Measurements from ENCODE around the gene SUMO2. TPM values are rescaled to one million over a fixed set of nuclear protein-coding genes. Genes with fewer than 3 reads are reported as not detected.

The SUMO2 gene
- total and polyA plus RNA-seq, 2 of the 13 experiments (the other 11 are each of a cell fraction or from before 2014, with no cell fraction given): 337 to 553 TPM

DNA sequence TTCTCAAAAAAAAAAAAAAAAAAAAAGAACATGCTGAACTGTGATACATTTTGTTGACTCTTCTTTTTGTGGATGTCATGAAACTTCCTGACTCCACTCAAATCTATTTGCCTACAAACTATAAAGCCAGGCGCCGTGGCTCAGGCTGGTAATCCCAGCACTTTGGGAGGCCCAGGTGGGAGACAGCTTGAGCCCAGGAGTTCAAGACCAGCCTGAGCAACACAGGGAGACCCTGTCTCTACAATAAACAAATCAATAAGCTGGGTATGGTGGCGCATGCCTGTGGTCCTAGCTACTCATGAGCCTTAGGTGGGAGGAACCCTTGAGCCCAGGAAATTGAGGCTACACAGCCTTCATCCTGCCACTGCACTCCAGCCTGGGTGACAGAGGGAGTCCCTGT lies 49.8 kb downstream of the SUMO2 start (continued):
- peak; percentile 28; the same call in 1 of the 2 replicates for TF ChIP-seq ETV5 (CRISPR knock-in tag; IDR thresholded peaks at IDR 0.05; ENCODE audit: borderline replicate concordance)
- TF ChIP-seq, protein P1, sequence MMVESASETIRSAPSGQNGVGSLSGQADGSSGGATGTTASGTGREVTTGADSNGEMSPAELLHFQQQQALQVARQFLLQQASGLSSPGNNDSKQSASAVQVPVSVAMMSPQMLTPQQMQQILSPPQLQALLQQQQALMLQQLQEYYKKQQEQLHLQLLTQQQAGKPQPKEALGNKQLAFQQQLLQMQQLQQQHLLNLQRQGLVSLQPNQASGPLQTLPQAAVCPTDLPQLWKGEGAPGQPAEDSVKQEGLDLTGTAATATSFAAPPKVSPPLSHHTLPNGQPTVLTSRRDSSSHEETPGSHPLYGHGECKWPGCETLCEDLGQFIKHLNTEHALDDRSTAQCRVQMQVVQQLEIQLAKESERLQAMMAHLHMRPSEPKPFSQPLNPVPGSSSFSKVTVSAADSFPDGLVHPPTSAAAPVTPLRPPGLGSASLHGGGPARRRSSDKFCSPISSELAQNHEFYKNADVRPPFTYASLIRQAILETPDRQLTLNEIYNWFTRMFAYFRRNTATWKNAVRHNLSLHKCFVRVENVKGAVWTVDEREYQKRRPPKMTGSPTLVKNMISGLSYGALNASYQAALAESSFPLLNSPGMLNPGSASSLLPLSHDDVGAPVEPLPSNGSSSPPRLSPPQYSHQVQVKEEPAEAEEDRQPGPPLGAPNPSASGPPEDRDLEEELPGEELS (CRISPR knock-in tag; IDR thresholded peaks at IDR 0.05): peak; percentile 47; the same call in 1 of the 2 replicates
- TF ChIP-seq TEAD3 (CRISPR knock-in tag; optimal IDR thresholded peaks at IDR 0.05; ENCODE audit: borderline replicate concordance): no peak
- 0 out of 2 replicates have a peak, but pooled peaks have one; percentile 7 for TF ChIP-seq ZSCAN31 (CRISPR knock-in tag; IDR thresholded peaks at IDR 0.05; ENCODE audit: low read depth)
- peak; percentile 32; the same call in 1 of the 2 replicates for TF ChIP-seq MAX (IDR thresholded peaks at IDR 0.05)
- 0 out of 4 replicates have a peak, but pooled peaks of 1 of the 2 experiments have one; percentile 2 for TF ChIP-seq EP300 (IDR thresholded peaks at IDR 0.05; ENCODE audit: low read depth in 2 of 2, low read length in 2 of 2)
- TF ChIP-seq EP300 (CRISPR knock-in tag; IDR thresholded peaks at IDR 0.05; ENCODE audit: borderline replicate concordance): no peak
- TF ChIP-seq ZNF772 (CRISPR knock-in tag; IDR thresholded peaks at IDR 0.05): 0 out of 2 replicates have a peak, but pooled peaks have one; percentile 30
- TF ChIP-seq, protein P2, sequence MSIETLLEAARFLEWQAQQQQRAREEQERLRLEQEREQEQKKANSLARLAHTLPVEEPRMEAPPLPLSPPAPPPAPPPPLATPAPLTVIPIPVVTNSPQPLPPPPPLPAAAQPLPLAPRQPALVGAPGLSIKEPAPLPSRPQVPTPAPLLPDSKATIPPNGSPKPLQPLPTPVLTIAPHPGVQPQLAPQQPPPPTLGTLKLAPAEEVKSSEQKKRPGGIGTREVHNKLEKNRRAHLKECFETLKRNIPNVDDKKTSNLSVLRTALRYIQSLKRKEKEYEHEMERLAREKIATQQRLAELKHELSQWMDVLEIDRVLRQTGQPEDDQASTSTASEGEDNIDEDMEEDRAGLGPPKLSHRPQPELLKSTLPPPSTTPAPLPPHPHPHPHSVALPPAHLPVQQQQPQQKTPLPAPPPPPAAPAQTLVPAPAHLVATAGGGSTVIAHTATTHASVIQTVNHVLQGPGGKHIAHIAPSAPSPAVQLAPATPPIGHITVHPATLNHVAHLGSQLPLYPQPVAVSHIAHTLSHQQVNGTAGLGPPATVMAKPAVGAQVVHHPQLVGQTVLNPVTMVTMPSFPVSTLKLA (IDR thresholded peaks at IDR 0.05): no peak
- TF ChIP-seq STAT5B (CRISPR knock-in tag; IDR thresholded peaks at IDR 0.05): peak; percentile 32; the same call in 1 of the 2 replicates
- no peak for TF ChIP-seq CC2D1A (CRISPR knock-in tag; IDR thresholded peaks at IDR 0.05)
- peak; percentile 21; the same call in 1 of the 2 replicates for TF ChIP-seq HOXA3 (CRISPR knock-in tag; IDR thresholded peaks at IDR 0.05)
- no peak for TF ChIP-seq GZF1 (CRISPR knock-in tag; IDR thresholded peaks at IDR 0.05)
- no peak for TF ChIP-seq SP1 (IDR thresholded peaks at IDR 0.05)
- TF ChIP-seq SP1 (CRISPR knock-in tag; IDR thresholded peaks at IDR 0.05): no peak
- peak; percentile 32; the same call in 1 of the 2 replicates for TF ChIP-seq KLF12 (CRISPR knock-in tag; IDR thresholded peaks at IDR 0.05; ENCODE audit: borderline replicate concordance)
- peak; percentile 48; the same call in 1 of the 2 replicates for TF ChIP-seq SALL1 (CRISPR knock-in tag; IDR thresholded peaks at IDR 0.05)
- no peak for TF ChIP-seq ZMYM4 (CRISPR knock-in tag; IDR thresholded peaks at IDR 0.05)
- TF ChIP-seq MAFK (conservative IDR thresholded peaks at IDR 0.05 in 1 of 2, IDR thresholded peaks at IDR 0.05 in 1 of 2; ENCODE audit: low read length in 2 of 2): peak in 1 of 2 experiments; percentile 5; a peak in 1 of 4 replicates
- TF ChIP-seq MYC (CRISPR knock-in tag; IDR thresholded peaks at IDR 0.05; ENCODE audit: borderline replicate concordance): peak; percentile 12; the same call in 1 of the 2 replicates
- TF ChIP-seq, protein P3, sequence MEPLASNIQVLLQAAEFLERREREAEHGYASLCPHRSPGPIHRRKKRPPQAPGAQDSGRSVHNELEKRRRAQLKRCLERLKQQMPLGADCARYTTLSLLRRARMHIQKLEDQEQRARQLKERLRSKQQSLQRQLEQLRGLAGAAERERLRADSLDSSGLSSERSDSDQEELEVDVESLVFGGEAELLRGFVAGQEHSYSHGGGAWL (CRISPR knock-in tag; IDR thresholded peaks at IDR 0.05): peak; percentile 1; the same call in 1 of the 2 replicates
- peak; percentile 48; the same call in 1 of the 2 replicates for TF ChIP-seq ZBTB33 (CRISPR knock-in tag; IDR thresholded peaks at IDR 0.05)
- peak; percentile 72; the same call in 1 of the 2 replicates for TF ChIP-seq ZNF362 (CRISPR knock-in tag; IDR thresholded peaks at IDR 0.05; ENCODE audit: borderline replicate concordance)

All from HepG2 (cell line).